B cell (primary cell): ENCODE measurements around the gene MZB1. TPM values are rescaled to one million over a fixed set of nuclear protein-coding genes. Genes with fewer than 3 reads are reported as not detected.

Experiments used
- ATAC-seq: fragments of 200-7000 bp; cut with Tn5 transposase; one replicate; pipeline ENCODE4 v1.10.0; 2021; ENCODE audit warnings: low read depth, mild to moderate bottlenecking, moderate number of reproducible peaks, moderate library complexity
- CTCF ChIA-PET: fragments of 350-600 bp; sonication (Branson Sonifier 250); formaldehyde crosslinking; loops from one replicate; lab custom pipeline; 2021; ENCODE audit warnings: antibody characterized with exemption, inconsistent platforms; lab: Charles Lee
- POLR2A ChIA-PET: fragments of 350-600 bp; sonication (Branson Sonifier 250); formaldehyde crosslinking; loops from one replicate; lab custom pipeline; 2021; ENCODE audit warnings: antibody characterized with exemption; lab: Charles Lee
- DNase-seq: peaks from one replicate; pipeline ENCODE4 v3.0.0; 2013
- H2AFZ ChIP-seq: 2 replicates; pipeline ENCODE4 v1.6.1; 2012; ENCODE audit warnings: mild to moderate bottlenecking, low read depth, low read length; ENCODE audit not compliant: insufficient read depth, poor library complexity, severe bottlenecking
- H3K27ac ChIP-seq, 2 donors: 1 replicate in 1 of 2; 2 replicates in 1 of 2; pipeline ENCODE4 v1.5.1; 2012 to 2013; ENCODE audit warnings: low read length in 2 of 2, mild to moderate bottlenecking in 2 of 2, moderate library complexity in 1 of 2
- H3K27me3 ChIP-seq, 4 experiments: fragments of 200-600 bp in 1 of 4; sonication (generic) in 1 of 4; replicated peaks in 1 of 4; 1 replicate in 2 of 4; 2 replicates in 2 of 4; pipeline versions ENCODE4 v1.6.1 to v1.7.0; 2013 to 2016; ENCODE audit warnings: low read length in 3 of 4, mild to moderate bottlenecking in 2 of 4, mixed read lengths in 1 of 4, moderate library complexity in 1 of 4; ENCODE audit not compliant: insufficient read depth in 4 of 4, control insufficient read depth in 3 of 4; ENCODE audit errors: control extremely low read depth in 1 of 4
- H3K36me3 ChIP-seq, 2 experiments: replicated peaks in 1 of 2; 1 replicate in 1 of 2; 2 replicates in 1 of 2; pipeline versions ENCODE4 v1.6.1 to v1.7.1; 2013; ENCODE audit warnings: low read length in 1 of 2; ENCODE audit not compliant: insufficient read depth in 2 of 2, control insufficient read depth in 1 of 2; ENCODE audit errors: control extremely low read depth in 1 of 2, extremely low read depth in 1 of 2
- H3K4me1 ChIP-seq, 2 donors: fragments of 200-600 bp in 1 of 2; sonication (generic) in 1 of 2; 1 replicate in 1 of 2; 2 replicates in 1 of 2; pipeline versions ENCODE4 v1.5.1 to v1.6.1; 2013 to 2017; ENCODE audit warnings: low read length in 2 of 2; ENCODE audit not compliant: control insufficient read depth in 2 of 2, insufficient read depth in 2 of 2
- H3K4me2 ChIP-seq: replicated peaks from 2 replicates; pipeline ENCODE3; 2012; ENCODE audit warnings: mild to moderate bottlenecking, low read depth, low read length; ENCODE audit not compliant: poor library complexity, severe bottlenecking
- H3K4me3 ChIP-seq, 5 experiments: fragments of 200-600 bp in 1 of 5; sonication (generic) in 1 of 5; 1 replicate in 3 of 5; 2 replicates in 2 of 5; pipeline versions ENCODE4 v1.5.1 to v1.7.0; 2011 to 2016; ENCODE audit warnings: low read length in 4 of 5, mild to moderate bottlenecking in 4 of 5, low read depth in 2 of 5, control low read depth in 1 of 5, moderate library complexity in 1 of 5; ENCODE audit not compliant: insufficient read depth in 1 of 5; ENCODE audit errors: control extremely low read depth in 1 of 5, extremely low read depth in 1 of 5
- H3K79me2 ChIP-seq: fragments of 200-600 bp; sonication (generic); one replicate; pipeline ENCODE4 v1.6.0; 2016; ENCODE audit warnings: low read length; ENCODE audit not compliant: control insufficient read depth, insufficient read depth
- H3K9ac ChIP-seq: fragments of 200-600 bp; sonication (generic); 2 replicates; pipeline ENCODE4 v1.6.1; 2017; ENCODE audit warnings: mild to moderate bottlenecking, low read length, moderate library complexity
- H3K9me3 ChIP-seq, 3 donors: one replicate each; pipeline versions ENCODE4 v1.6.1 to v1.7.1; 2013; ENCODE audit warnings: low read length in 2 of 3; ENCODE audit not compliant: control insufficient read depth in 2 of 3, insufficient read depth in 1 of 3; ENCODE audit errors: control extremely low read depth in 1 of 3
- H4K20me1 ChIP-seq: 2 replicates; pipeline ENCODE4 v1.6.0; 2012; ENCODE audit warnings: mild to moderate bottlenecking, low read length; ENCODE audit not compliant: insufficient read depth, control insufficient read depth, poor library complexity, severe bottlenecking
- H3K27ac Mint-ChIP-seq: one replicate; pipeline ENCODE4 v1.8.0; 2021; ENCODE audit warnings: mixed read lengths
- H3K27me3 Mint-ChIP-seq: one replicate; pipeline ENCODE4 v1.8.0; 2021; ENCODE audit warnings: mixed read lengths
- H3K4me1 Mint-ChIP-seq: one replicate; pipeline ENCODE4 v1.8.0; 2021; ENCODE audit warnings: mixed read lengths
- H3K4me3 Mint-ChIP-seq: one replicate; pipeline ENCODE4 v1.8.0; 2021; ENCODE audit warnings: mixed read lengths
- H3K9me3 Mint-ChIP-seq: one replicate; pipeline ENCODE4 v1.8.0; 2022; ENCODE audit warnings: mixed read lengths; ENCODE audit not compliant: insufficient read depth
- EZH2 ChIP-seq: IDR thresholded peaks from 2 replicates; pipeline ENCODE4 v1.6.1; 2012; ENCODE audit warnings: borderline replicate concordance, low read depth, mild to moderate bottlenecking, moderate library complexity, low read length; ENCODE audit not compliant: insufficient read depth, poor library complexity, severe bottlenecking
- WGBS: methylation state at CpG from one replicate; pipeline ENCODE4 v1.1.5; 2013; ENCODE audit warnings: missing lambda C conversion rate; ENCODE audit not compliant: insufficient coverage; 5-methylcytosine and 5-hydroxymethylcytosine counted together
- intact Hi-C: fragments of 100-400 bp; cut with micrococcal nuclease; formaldehyde crosslinking; loops from one replicate; pipeline ENCODE4 v1.10.0; 2022
- polyA minus RNA-seq: library from RNA; depleted of rRNA, polyadenylated mRNA; stranded (reverse); fragments of >200 nt; gene quantifications from 2 replicates; pipeline ENCODE4 v1.2.3, GENCODE V29; 2012
- polyA plus RNA-seq: library from polyadenylated mRNA; depleted of rRNA; stranded (reverse); fragments of >200 nt; gene quantifications from 2 replicates; pipeline ENCODE4 v1.2.3, GENCODE V29; 2012
- total RNA-seq, 2 donors: library from RNA; stranded (reverse); fragments of 120-200 nt in 1 of 2; gene quantifications; 1 replicate in 1 of 2; 2 replicates in 1 of 2; pipeline versions ENCODE4 v1.2.3 to v1.2.4, GENCODE V29; 2013 to 2022
- TF ChIP-seq, protein P1 (sequence below): fragments of 200-600 bp; IDR thresholded peaks from one replicate; pipeline ENCODE4 v1.8.0; 2022; ENCODE audit warnings: antibody characterized with exemption, mild to moderate bottlenecking

The MZB1 gene, protein sequence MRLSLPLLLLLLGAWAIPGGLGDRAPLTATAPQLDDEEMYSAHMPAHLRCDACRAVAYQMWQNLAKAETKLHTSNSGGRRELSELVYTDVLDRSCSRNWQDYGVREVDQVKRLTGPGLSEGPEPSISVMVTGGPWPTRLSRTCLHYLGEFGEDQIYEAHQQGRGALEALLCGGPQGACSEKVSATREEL
- 71.8 and 72.2 TPM in 2 replicates for total RNA-seq
- total RNA-seq (2013) = 147 TPM
- 306 and 375 TPM in 2 replicates for polyA plus RNA-seq
- polyA minus RNA-seq = 119 and 222 TPM in 2 replicates

DNA sequence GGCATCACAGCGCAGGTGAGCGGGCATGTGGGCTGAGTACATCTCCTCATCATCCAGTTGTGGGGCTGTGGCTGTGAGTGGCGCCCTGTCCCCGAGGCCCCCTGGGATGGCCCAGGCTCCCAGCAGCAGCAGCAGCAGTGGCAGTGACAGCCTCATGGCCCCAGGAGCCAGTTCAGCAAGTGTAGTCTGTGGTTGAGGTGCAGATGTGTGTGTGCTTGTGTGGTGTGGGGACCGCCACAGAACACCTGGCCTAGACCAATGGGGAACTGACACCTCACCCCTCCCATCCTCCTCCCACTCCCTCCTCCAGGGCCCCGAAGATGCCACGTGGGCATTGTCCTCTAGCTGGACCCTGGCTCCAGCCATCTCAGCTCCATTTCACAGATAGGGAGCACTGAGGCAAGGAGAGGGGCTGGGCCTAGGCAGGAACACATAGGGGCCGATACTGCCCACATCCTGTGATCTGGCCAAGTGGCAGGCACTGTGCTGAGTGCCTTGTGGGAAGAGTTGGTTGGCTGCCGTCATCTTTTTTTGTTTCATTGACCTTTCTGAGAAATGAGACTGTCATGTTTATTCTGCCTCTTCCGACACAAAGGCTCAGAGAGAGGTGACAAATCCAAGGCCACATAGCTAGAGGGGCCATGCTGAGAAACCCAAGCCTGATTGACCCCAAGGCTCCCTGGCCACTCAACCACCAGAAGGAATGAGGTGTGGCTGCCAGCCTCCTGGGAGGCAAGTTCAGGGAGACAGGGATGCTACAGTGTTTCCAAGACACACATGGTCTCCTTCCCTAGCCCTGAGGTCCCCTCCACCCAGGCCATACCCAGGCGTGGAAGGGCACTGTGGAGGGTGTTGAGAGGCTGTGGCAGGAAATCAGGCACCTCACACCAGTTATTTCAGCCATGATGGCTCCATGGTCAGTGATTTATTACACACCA is at the start of gene MZB1:
Gene MZB1, minus strand, starts transcription at position 213 of the 938 bp plus-strand sequence. Its CDS starts 57 bp downstream, at position 156.
- ATAC-seq = peak; percentile 62
- Mint-ChIP-seq H3K4me1 (peaks cover 72% of the 10 kb centered on the region), H3K9me3 (no peaks in the 10 kb centered on the region), H3K27me3 (no peaks in the 10 kb centered on the region), H3K4me3 (peak within 1 kb of the TSS; percentile 99), H3K27ac (peak within 1 kb of the TSS; percentile 99)
- Histone ChIP-seq H3K36me3 (no peaks in the 10 kb centered on the region), H3K9me3 (peaks cover 0 to 4% (median 0%) of the 10 kb centered on the region in 3 donors), H3K27ac (peak within 1 kb of the TSS; percentile 86 to 89), H3K27me3 (no peaks in the 10 kb centered on the region), H3K4me2 (peak within 1 kb of the TSS; percentile 91), H2AFZ (peak within 1 kb of the TSS; percentile 58), H4K20me1 (peaks cover 6% of the 10 kb centered on the region), H3K9ac (peak within 1 kb of the TSS; percentile 76), H3K4me3 (peak within 1 kb of the TSS; percentile 44 to 76 (median 66)), H3K4me1 (peaks cover 61 to 87% of the 10 kb centered on the region in 2 donors), H3K79me2 (peaks cover 31% of the 10 kb centered on the region)
- DNase-seq = peak; percentile 91
- ChIA-PET POLR2A (interaction anchor here (0.5 to 8.4 kb wide), 12 partner anchors 9 to 1635 kb away, joined by 3 to 70 read pairs (median 5); partner anchors contain the start of genes HSPA9, MATR3, PAIP2 and SPATA24), CTCF (interaction anchor here (0.6 to 5.3 kb wide), 8 partner anchors 10 to 246 kb away, joined by 3 to 39 read pairs (median 4); partner anchors contain the start of genes MATR3, PAIP2 and SPATA24)
- TF ChIP-seq EZH2 = no peak
- TF ChIP-seq, protein P1, sequence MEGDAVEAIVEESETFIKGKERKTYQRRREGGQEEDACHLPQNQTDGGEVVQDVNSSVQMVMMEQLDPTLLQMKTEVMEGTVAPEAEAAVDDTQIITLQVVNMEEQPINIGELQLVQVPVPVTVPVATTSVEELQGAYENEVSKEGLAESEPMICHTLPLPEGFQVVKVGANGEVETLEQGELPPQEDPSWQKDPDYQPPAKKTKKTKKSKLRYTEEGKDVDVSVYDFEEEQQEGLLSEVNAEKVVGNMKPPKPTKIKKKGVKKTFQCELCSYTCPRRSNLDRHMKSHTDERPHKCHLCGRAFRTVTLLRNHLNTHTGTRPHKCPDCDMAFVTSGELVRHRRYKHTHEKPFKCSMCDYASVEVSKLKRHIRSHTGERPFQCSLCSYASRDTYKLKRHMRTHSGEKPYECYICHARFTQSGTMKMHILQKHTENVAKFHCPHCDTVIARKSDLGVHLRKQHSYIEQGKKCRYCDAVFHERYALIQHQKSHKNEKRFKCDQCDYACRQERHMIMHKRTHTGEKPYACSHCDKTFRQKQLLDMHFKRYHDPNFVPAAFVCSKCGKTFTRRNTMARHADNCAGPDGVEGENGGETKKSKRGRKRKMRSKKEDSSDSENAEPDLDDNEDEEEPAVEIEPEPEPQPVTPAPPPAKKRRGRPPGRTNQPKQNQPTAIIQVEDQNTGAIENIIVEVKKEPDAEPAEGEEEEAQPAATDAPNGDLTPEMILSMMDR = no peak
- WGBS = 6% methylated on average over 9 of the region's 11 CpGs
- intact Hi-C loops = loop anchor here (2.0 to 5.0 kb wide), 3 partner anchors 15 to 813 kb away; partner anchors contain the start of genes HSPA9 and SPATA24
